Ascending aorta (tissue), 2 donors: Measurements from ENCODE around the gene ISY1. TPM values are rescaled to one million over a fixed set of nuclear protein-coding genes. Genes with fewer than 3 reads are reported as not detected.
A peak's percentile ranks its signal among the peaks of the same experiment; 100 is the strongest.
"Not testable (repeated sequence)": the region's sequence is repeated elsewhere in the genome, so short reads cannot be mapped to it uniquely, and the experiment has no call there.

ENCODE experiments used
- DNase-seq, 2 donors: peaks; one replicate each; pipeline ENCODE4 v3.0.0-alpha.2; 2019; ENCODE audit warnings: low spot score in 2 of 2
- H3K27ac ChIP-seq, 2 donors: fragments of 200-600 bp; sonication (generic); one replicate each; pipeline ENCODE4 v1.5.1; 2016 to 2017; ENCODE audit warnings: mild to moderate bottlenecking in 1 of 2
- H3K27me3 ChIP-seq: fragments of 200-600 bp; sonication (generic); one replicate; pipeline ENCODE4 v1.5.1; 2017
- H3K36me3 ChIP-seq, 2 donors: fragments of 200-600 bp; sonication (generic); one replicate each; pipeline ENCODE4 v1.5.1; 2016
- H3K4me1 ChIP-seq, 2 donors: fragments of 200-600 bp; sonication (generic); one replicate each; pipeline ENCODE4 v1.5.1; 2016 to 2017; ENCODE audit warnings: mild to moderate bottlenecking in 1 of 2
- H3K4me3 ChIP-seq, 2 donors: fragments of 200-600 bp; sonication (generic); one replicate each; pipeline ENCODE4 v1.5.1; 2016 to 2017; ENCODE audit warnings: mild to moderate bottlenecking in 1 of 2
- H3K9me3 ChIP-seq, 2 donors: fragments of 200-600 bp; sonication (generic); one replicate each; pipeline ENCODE4 v1.5.1; 2016
- CTCF ChIP-seq, 3 experiments: fragments of 200-600 bp in 2 of 3; fragments of 450-650 bp in 1 of 3; sonication (generic) in 2 of 3; IDR thresholded peaks; one replicate each; pipeline ENCODE4 v1.5.1; 2016 to 2019; ENCODE audit warnings: antibody characterized with exemption in 3 of 3, mild to moderate bottlenecking in 1 of 3, moderate library complexity in 1 of 3
- intact Hi-C: fragments of 100-400 bp; cut with DNase I; formaldehyde crosslinking; loops from one replicate; pipeline ENCODE4 v1.15.1; 2023
- total RNA-seq: library from RNA; depleted of rRNA; stranded (reverse); fragments of >200 nt; gene quantifications from one replicate; pipeline ENCODE4 v1.1.0, GENCODE V29; 2016

Gene ISY1
- total RNA-seq, 1 donor from 2014 or later: 22.5 TPM

- no peaks in the 10 kb centered on the region for H3K27me3 ChIP-seq
- H3K36me3 ChIP-seq: peaks cover 0 to 6% of the 10 kb centered on the region in 2 donors
- no peak overlapping the region for H3K4me3 ChIP-seq
- no peak overlapping the region for H3K27ac ChIP-seq
- TF ChIP-seq CTCF (IDR thresholded peaks at IDR 0.05): no peak
- no peaks in the 10 kb centered on the region for H3K9me3 ChIP-seq
- DNase-seq: no peak
- intact Hi-C loops: no loop called here
- no peaks in the 10 kb centered on the region for H3K4me1 ChIP-seq
These were observed 60.6 kb downstream of the ISY1 start for GRCh38 chr3:129100274-129100673.

GRCh38 chr3:129095285-129095684, 65.6 kb downstream of the ISY1 start:
- peaks cover 28 to 29% of the 10 kb centered on the region in 2 donors for H3K36me3 ChIP-seq
- no peak for DNase-seq
- no peak overlapping the region for H3K27ac ChIP-seq
- no peaks in the 10 kb centered on the region for H3K27me3 ChIP-seq
- intact Hi-C loops: no loop called here
- H3K9me3 ChIP-seq: no peaks in the 10 kb centered on the region
- no peaks in the 10 kb centered on the region for H3K4me1 ChIP-seq
- H3K4me3 ChIP-seq: no peak overlapping the region
- no peak for TF ChIP-seq CTCF (IDR thresholded peaks at IDR 0.05)

- intact Hi-C loops: loop anchor here (5.0 kb wide), 1 partner anchor 116 kb away; no protein-coding TSS in a partner anchor
- H3K4me3 ChIP-seq, H3K27me3 ChIP-seq, H3K9me3 ChIP-seq, H3K4me1 ChIP-seq, DNase-seq, H3K27ac ChIP-seq: not testable (repeated sequence)
- H3K36me3 ChIP-seq: peaks cover 10 to 16% of the 10 kb centered on the region in 2 donors
These were observed 72.6 kb downstream of the ISY1 start for GRCh38 chr3:129088312-129088711.

- H3K27me3 ChIP-seq, H3K4me3 ChIP-seq, H3K4me1 ChIP-seq, DNase-seq, H3K9me3 ChIP-seq: not testable (repeated sequence)
- peaks cover 6 to 12% of the 10 kb centered on the region in 2 donors for H3K36me3 ChIP-seq
- peak overlapping the region; percentile 67 to 69 for H3K27ac ChIP-seq
- intact Hi-C loops: loop anchor here (2.0 to 5.0 kb wide), 3 partner anchors 35 to 116 kb away; no protein-coding TSS in a partner anchor
These were observed 73.0 kb downstream of the ISY1 start for GRCh38 chr3:129087904-129088303.

GRCh38 chr3:129087138-129087702, 73.6 kb downstream of the ISY1 start:
- intact Hi-C loops: loop anchor here (2.0 to 5.0 kb wide), 3 partner anchors 34 to 115 kb away; no protein-coding TSS in a partner anchor
- no peak for TF ChIP-seq CTCF (IDR thresholded peaks at IDR 0.05)
- H3K4me3 ChIP-seq: no peak overlapping the region
- H3K4me1 ChIP-seq: peaks cover 5 to 9% of the 10 kb centered on the region in 2 donors
- no peaks in the 10 kb centered on the region for H3K9me3 ChIP-seq
- peak overlapping the region; percentile 92 to 93 for H3K27ac ChIP-seq
- H3K27me3 ChIP-seq: no peaks in the 10 kb centered on the region
- H3K36me3 ChIP-seq: peaks cover 1 to 8% of the 10 kb centered on the region in 2 donors
- peak in 1 of 2 donors; percentile 86 for DNase-seq

- intact Hi-C loops: loop anchor here (2.0 to 5.0 kb wide), 3 partner anchors 33 to 114 kb away; no protein-coding TSS in a partner anchor
These were observed 75.0 kb downstream of the ISY1 start for GRCh38 chr3:129085818-129086217.

More at GRCh38 chr3:129085818-129086217, 75.0 kb downstream of the ISY1 start:
- DNase-seq: no peak
- Histone ChIP-seq H3K27me3 (no peaks in the 10 kb centered on the region), H3K36me3 (no peaks in the 10 kb centered on the region), H3K9me3 (no peaks in the 10 kb centered on the region), H3K4me1 (peaks cover 5 to 9% of the 10 kb centered on the region in 2 donors), H3K4me3 (no peak overlapping the region), H3K27ac (peak overlapping the region; percentile 7 to 18)
- no peak for TF ChIP-seq CTCF (IDR thresholded peaks at IDR 0.05)
